HEK293T (cell line): Measurements from ENCODE around the gene DYNC1I1.

Experiments
- BHLHE40 ChIP-seq: fragments of 450-650 bp; IDR thresholded peaks from 2 replicates; pipeline ENCODE4 v1.6.1; 2016; ENCODE audit warnings: mild to moderate bottlenecking, moderate library complexity, borderline replicate concordance
- CTBP1 ChIP-seq: fragments of 450-650 bp; IDR thresholded peaks from 2 replicates; pipeline ENCODE4 v1.6.1; 2016; ENCODE audit warnings: borderline replicate concordance
- ELF4 ChIP-seq: fragments of 450-650 bp; IDR thresholded peaks from 2 replicates; pipeline ENCODE4 v1.6.1; 2017; ENCODE audit warnings: antibody characterized with exemption
- FOXA1 ChIP-seq: fragments of 450-650 bp; IDR thresholded peaks from 2 replicates; pipeline ENCODE4 v1.6.1; 2016; ENCODE audit warnings: mild to moderate bottlenecking
- FOXK2 ChIP-seq: fragments of 450-650 bp; IDR thresholded peaks from 2 replicates; pipeline ENCODE4 v1.6.1; 2016; ENCODE audit warnings: mild to moderate bottlenecking
- LEF1 ChIP-seq: fragments of 450-650 bp; IDR thresholded peaks from 2 replicates; pipeline ENCODE4 v1.6.1; 2017; ENCODE audit warnings: mild to moderate bottlenecking, borderline replicate concordance
- NFRKB ChIP-seq: fragments of 450-650 bp; IDR thresholded peaks from 2 replicates; pipeline ENCODE4 v1.6.1; 2016; ENCODE audit warnings: mild to moderate bottlenecking, moderate library complexity
- PKNOX1 ChIP-seq: fragments of 450-650 bp; IDR thresholded peaks from 2 replicates; pipeline ENCODE4 v1.6.1; 2016
- SP1 ChIP-seq: fragments of 450-650 bp; IDR thresholded peaks from 2 replicates; pipeline ENCODE4 v1.6.1; 2017
- SUZ12 ChIP-seq: fragments of 450-650 bp; IDR thresholded peaks from 2 replicates; pipeline ENCODE4 v1.6.1; 2016; ENCODE audit warnings: mild to moderate bottlenecking
- ZNF384 ChIP-seq: fragments of 450-650 bp; IDR thresholded peaks from 2 replicates; pipeline ENCODE4 v1.6.1; 2016

GRCh38 chr7:95814721-95815120 lies 42.4 kb downstream of the DYNC1I1 start:
- TF ChIP-seq FOXA1 (no peak), FOXK2 (no peak), ELF4 (no peak), SUZ12 (no peak), BHLHE40 (no peak), PKNOX1 (no peak), CTBP1 (no peak), NFRKB (no peak), SP1 (no peak), LEF1 (no peak), ZNF384 (no peak)
